IMR-90 (cell line): ENCODE data around the gene ELP4. TPM values are rescaled to one million over a fixed set of nuclear protein-coding genes. Genes with fewer than 3 reads are reported as not detected.

Experiments used
- ATAC-seq: fragments of 200-7000 bp; cut with Tn5 transposase; 2 replicates; pipeline ENCODE4 v1.9.1; 2020; ENCODE audit warnings: low read depth, mild to moderate bottlenecking, moderate library complexity
- BruUV-seq: library from RNA; stranded (reverse); fragments of 400-500 nt; replicated peaks from 2 replicates; lab custom pipeline; 2021; lab: Mats Ljungman, UMichigan
- CTCF ChIA-PET: fragments of 300-600 bp; formaldehyde crosslinking; extraction: SDS; loops from one replicate; lab custom pipeline; 2021; ENCODE audit warnings: antibody characterized with exemption; lab: Yijun Ruan, JAX
- POLR2A ChIA-PET: fragments of 300-600 bp; sonication (Branson Sonifier 250); formaldehyde crosslinking; loops from one replicate; lab custom pipeline; 2022; ENCODE audit warnings: antibody characterized with exemption; ENCODE audit not compliant: unreplicated experiment; lab: Charles Lee
- DNase-seq: peaks from one replicate; pipeline ENCODE4 v3.0.0; 2013
- H2AFZ ChIP-seq: replicated peaks from 2 replicates; pipeline ENCODE3; 2013; ENCODE audit warnings: low read length, mild to moderate bottlenecking; ENCODE audit not compliant: poor library complexity
- H2AK5ac ChIP-seq: 2 replicates; pipeline ENCODE4 v1.6.1; 2013; ENCODE audit warnings: low read depth, low read length, inconsistent platforms
- H2AK9ac ChIP-seq: replicated peaks from 2 replicates; pipeline ENCODE3; 2013; ENCODE audit warnings: mild to moderate bottlenecking, low read depth, low read length, moderate library complexity; ENCODE audit not compliant: poor library complexity
- H2BK120ac ChIP-seq: 2 replicates; pipeline ENCODE4 v1.6.1; 2013; ENCODE audit warnings: low read depth, low read length, inconsistent platforms
- H2BK15ac ChIP-seq: 3 replicates; pipeline ENCODE4 v1.6.1; 2013; ENCODE audit warnings: low read depth, low read length, inconsistent platforms
- H2BK20ac ChIP-seq: 2 replicates; pipeline ENCODE4 v1.6.1; 2013; ENCODE audit warnings: low read depth, mild to moderate bottlenecking, inconsistent platforms, low read length, moderate library complexity
- H2BK5ac ChIP-seq: 2 replicates; pipeline ENCODE4 v1.6.1; 2013; ENCODE audit warnings: mild to moderate bottlenecking, low read depth, low read length, inconsistent platforms; ENCODE audit not compliant: poor library complexity, severe bottlenecking
- H3K14ac ChIP-seq: replicated peaks from 2 replicates; pipeline ENCODE4 v1.6.1; 2013; ENCODE audit warnings: low read depth, low read length, inconsistent platforms
- H3K18ac ChIP-seq: 2 replicates; pipeline ENCODE4 v1.6.1; 2013; ENCODE audit warnings: low read depth, low read length, control low read depth
- H3K23ac ChIP-seq: 2 replicates; pipeline ENCODE4 v1.6.1; 2013; ENCODE audit warnings: low read depth, low read length, inconsistent platforms
- H3K27ac ChIP-seq: 2 replicates; pipeline ENCODE4 v1.5.1; 2013; ENCODE audit warnings: mild to moderate bottlenecking, control low read depth, low read length; ENCODE audit not compliant: insufficient read depth
- H3K27me3 ChIP-seq: 2 replicates; pipeline ENCODE4 v1.6.1; 2013; ENCODE audit warnings: low read length; ENCODE audit not compliant: control insufficient read depth, insufficient read depth
- H3K36me3 ChIP-seq: 2 replicates; pipeline ENCODE4 v1.6.1; 2013; ENCODE audit warnings: low read length, mixed read lengths; ENCODE audit not compliant: control insufficient read depth, insufficient read depth
- H3K4ac ChIP-seq: 2 replicates; pipeline ENCODE4 v1.6.1; 2013; ENCODE audit warnings: low read depth, low read length, inconsistent platforms
- H3K4me1 ChIP-seq: 2 replicates; pipeline ENCODE4 v1.6.1; 2013; ENCODE audit warnings: low read length, mixed read lengths; ENCODE audit not compliant: control insufficient read depth, insufficient read depth
- H3K4me2 ChIP-seq: 2 replicates; pipeline ENCODE4 v1.6.1; 2013; ENCODE audit warnings: low read depth, mild to moderate bottlenecking, control low read depth, low read length, moderate library complexity
- H3K4me3 ChIP-seq: 2 replicates; pipeline ENCODE4 v1.5.1; 2013; ENCODE audit warnings: low read depth, mild to moderate bottlenecking, control low read depth, low read length, moderate library complexity; ENCODE audit not compliant: insufficient read depth
- H3K56ac ChIP-seq: 2 replicates; pipeline ENCODE4 v1.6.1; 2013; ENCODE audit warnings: low read length, inconsistent platforms; ENCODE audit not compliant: insufficient read depth; ENCODE audit errors: extremely low read depth
- H3K79me1 ChIP-seq, 2 experiments: 2 replicates each; pipeline ENCODE4 v1.6.1; 2013; ENCODE audit warnings: low read length in 2 of 2, inconsistent platforms in 1 of 2, low read depth in 1 of 2
- H3K9ac ChIP-seq: 2 replicates; pipeline ENCODE4 v1.6.1; 2013; ENCODE audit warnings: low read depth, low read length, control low read depth
- H3K9me1 ChIP-seq: 2 replicates; pipeline ENCODE4 v1.6.1; 2013; ENCODE audit warnings: low read length, inconsistent platforms; ENCODE audit not compliant: insufficient read depth
- H3K9me3 ChIP-seq: 2 replicates; pipeline ENCODE4 v1.6.1; 2013; ENCODE audit warnings: low read length; ENCODE audit not compliant: control insufficient read depth, insufficient read depth
- H4K20me1 ChIP-seq: 2 replicates; pipeline ENCODE4 v1.6.1; 2013; ENCODE audit warnings: low read length, inconsistent platforms; ENCODE audit not compliant: insufficient read depth
- H4K5ac ChIP-seq: 2 replicates; pipeline ENCODE4 v1.6.1; 2013; ENCODE audit warnings: mild to moderate bottlenecking, low read depth, low read length, control low read depth
- H4K8ac ChIP-seq, 2 experiments: 2 replicates each; pipeline ENCODE4 v1.6.1; 2013; ENCODE audit warnings: low read depth in 2 of 2, low read length in 2 of 2, control low read depth in 1 of 2, inconsistent platforms in 1 of 2
- H4K91ac ChIP-seq: 2 replicates; pipeline ENCODE4 v1.6.1; 2013; ENCODE audit warnings: low read depth, low read length, inconsistent platforms; ENCODE audit not compliant: insufficient read depth
- BHLHE40 ChIP-seq: fragments of 150-350 bp; IDR thresholded peaks from 2 replicates; pipeline ENCODE4 v1.6.1; 2016; ENCODE audit warnings: mild to moderate bottlenecking, low read depth, low read length
- ELK1 ChIP-seq: fragments of 150-350 bp; IDR thresholded peaks from 2 replicates; pipeline ENCODE4 v1.6.1; 2016; ENCODE audit warnings: low read depth, mild to moderate bottlenecking, low read length, moderate library complexity, borderline replicate concordance
- FOS ChIP-seq: fragments of 150-350 bp; IDR thresholded peaks from 2 replicates; pipeline ENCODE4 v1.6.1; 2016; ENCODE audit warnings: low read depth, low read length
- MAFK ChIP-seq: IDR thresholded peaks from 2 replicates; pipeline ENCODE4 v1.6.1; 2012; ENCODE audit warnings: low read depth, low read length, improper control_type of control experiment
- MXI1 ChIP-seq: IDR thresholded peaks from 2 replicates; pipeline ENCODE4 v1.6.1; 2012; ENCODE audit warnings: low read depth, mild to moderate bottlenecking, low read length, moderate library complexity, borderline replicate concordance
- NFE2L2 ChIP-seq: fragments of 150-350 bp; IDR thresholded peaks from 2 replicates; pipeline ENCODE4 v1.6.1; 2016; ENCODE audit warnings: low read depth, mild to moderate bottlenecking, low read length
- POLR2A ChIP-seq: IDR thresholded peaks from 2 replicates; pipeline ENCODE4 v1.6.1; 2012; ENCODE audit warnings: mild to moderate bottlenecking, low read depth, low read length
- RAD21 ChIP-seq: IDR thresholded peaks from 2 replicates; pipeline ENCODE4 v1.6.1; 2012; ENCODE audit warnings: low read length, improper control_type of control experiment
- RCOR1 ChIP-seq: IDR thresholded peaks from 2 replicates; pipeline ENCODE4 v1.6.1; 2012; ENCODE audit warnings: mild to moderate bottlenecking, low read length, improper control_type of control experiment; ENCODE audit not compliant: insufficient replicate concordance
- RFX5 ChIP-seq: IDR thresholded peaks from 2 replicates; pipeline ENCODE4 v1.8.0; 2012; ENCODE audit warnings: low read depth, mild to moderate bottlenecking, low read length, moderate library complexity
- SMC3 ChIP-seq: fragments of 150-350 bp; IDR thresholded peaks from 2 replicates; pipeline ENCODE4 v1.6.1; 2016; ENCODE audit warnings: low read depth, mild to moderate bottlenecking, antibody characterized with exemption, low read length, moderate library complexity
- WGBS, 2 experiments: methylation state at CpG; one replicate each; pipeline versions ENCODE4 v1.1.5 to v1.1.7; 2013; ENCODE audit warnings: missing lambda C conversion rate in 2 of 2; ENCODE audit not compliant: insufficient read length in 1 of 2; ENCODE audit errors: extremely low coverage in 2 of 2; 5-methylcytosine and 5-hydroxymethylcytosine counted together
- dilution Hi-C: fragments of 300-500 bp; cut with HindIII; formaldehyde crosslinking; loops from one replicate; pipeline ENCODE4 v1.14.3; 2018; ENCODE audit warnings: low sequenced_read_pairs; ENCODE audit not compliant: unreplicated experiment
- in situ Hi-C: fragments of 300-500 bp; cut with MboI; formaldehyde crosslinking; loops from 3 replicates; pipeline ENCODE4 v1.14.3; 2019; ENCODE audit warnings: low sequenced_read_pairs, inconsistent platforms, mixed read lengths
- intact Hi-C: fragments of 100-400 bp; cut with micrococcal nuclease; formaldehyde crosslinking; loops from 2 replicates; pipeline ENCODE4 v1.10.0; 2022
- polyA plus RNA-seq, 3 experiments: library from polyadenylated mRNA; depleted of rRNA; stranded (reverse); fragments of >200 nt; gene quantifications; 2 replicates each; pipeline ENCODE4 v1.2.3, GENCODE V29; 2012; ENCODE audit warnings: low replicate concordance in 1 of 3
- total RNA-seq: library from RNA; depleted of rRNA; stranded (reverse); fragments of >200 nt; gene quantifications from 2 replicates; pipeline ENCODE4 v1.2.3, GENCODE V29; 2012
- TF ChIP-seq, protein P1 (sequence below): conservative IDR thresholded peaks from 2 replicates; pipeline ENCODE4 v1.5.1; 2012; ENCODE audit warnings: mild to moderate bottlenecking, low read depth, low read length, improper control_type of control experiment

The ELP4 gene
- total and polyA plus RNA-seq, 2 of the 4 experiments (the other 2 are of a cell fraction) = 8.4 to 20.4 TPM

GRCh38 chr11:31728432-31728831 lies 218.9 kb downstream of the ELP4 start:
- no peak for ATAC-seq
- dilution Hi-C loops (no loop called here), intact Hi-C loops (no loop called here), in situ Hi-C loops (no loop called here)
- TF ChIP-seq MXI1 (no peak), RFX5 (no peak), POLR2A (no peak), NFE2L2 (no peak), FOS (no peak), SMC3 (no peak), RCOR1 (no peak), MAFK (no peak), ELK1 (no peak), BHLHE40 (no peak), RAD21 (no peak)
- TF ChIP-seq, protein P1, sequence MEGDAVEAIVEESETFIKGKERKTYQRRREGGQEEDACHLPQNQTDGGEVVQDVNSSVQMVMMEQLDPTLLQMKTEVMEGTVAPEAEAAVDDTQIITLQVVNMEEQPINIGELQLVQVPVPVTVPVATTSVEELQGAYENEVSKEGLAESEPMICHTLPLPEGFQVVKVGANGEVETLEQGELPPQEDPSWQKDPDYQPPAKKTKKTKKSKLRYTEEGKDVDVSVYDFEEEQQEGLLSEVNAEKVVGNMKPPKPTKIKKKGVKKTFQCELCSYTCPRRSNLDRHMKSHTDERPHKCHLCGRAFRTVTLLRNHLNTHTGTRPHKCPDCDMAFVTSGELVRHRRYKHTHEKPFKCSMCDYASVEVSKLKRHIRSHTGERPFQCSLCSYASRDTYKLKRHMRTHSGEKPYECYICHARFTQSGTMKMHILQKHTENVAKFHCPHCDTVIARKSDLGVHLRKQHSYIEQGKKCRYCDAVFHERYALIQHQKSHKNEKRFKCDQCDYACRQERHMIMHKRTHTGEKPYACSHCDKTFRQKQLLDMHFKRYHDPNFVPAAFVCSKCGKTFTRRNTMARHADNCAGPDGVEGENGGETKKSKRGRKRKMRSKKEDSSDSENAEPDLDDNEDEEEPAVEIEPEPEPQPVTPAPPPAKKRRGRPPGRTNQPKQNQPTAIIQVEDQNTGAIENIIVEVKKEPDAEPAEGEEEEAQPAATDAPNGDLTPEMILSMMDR = no peak
- WGBS, 2 experiments = no CpG with 5 or more reads among the region's 1 CpG
- CTCF ChIA-PET = no interaction called here
- no TSS peak for BruUV-seq
- no peak overlapping the region for H2BK20ac ChIP-seq
- H3K14ac ChIP-seq = no peak overlapping the region
- H3K79me1 ChIP-seq = no peaks in the 10 kb centered on the region
- no peak overlapping the region for H3K56ac ChIP-seq
- no peak overlapping the region for H3K4me3 ChIP-seq
- no peak overlapping the region for H3K4me2 ChIP-seq
- H2AK9ac ChIP-seq = no peak overlapping the region
- H3K4me1 ChIP-seq = no peaks in the 10 kb centered on the region
- H3K27ac ChIP-seq = no peak overlapping the region
- H4K8ac ChIP-seq = no peak overlapping the region
- H3K9me3 ChIP-seq = no peaks in the 10 kb centered on the region
- H2AK5ac ChIP-seq = no peak overlapping the region
- H4K5ac ChIP-seq = no peak overlapping the region
- no peaks in the 10 kb centered on the region for H3K27me3 ChIP-seq
- H3K23ac ChIP-seq = no peak overlapping the region
- H4K91ac ChIP-seq = no peak overlapping the region
- no peaks in the 10 kb centered on the region for H3K9me1 ChIP-seq
- no peak for DNase-seq
- H3K18ac ChIP-seq = no peak overlapping the region
- no peak overlapping the region for H3K4ac ChIP-seq
- POLR2A ChIA-PET = no interaction called here
- no peak overlapping the region for H3K9ac ChIP-seq
- H3K36me3 ChIP-seq = no peaks in the 10 kb centered on the region
- H4K20me1 ChIP-seq = no peaks in the 10 kb centered on the region
- H2AFZ ChIP-seq = no peak overlapping the region
- no peak overlapping the region for H2BK5ac ChIP-seq
- H2BK15ac ChIP-seq = no peak overlapping the region
- H2BK120ac ChIP-seq = no peak overlapping the region
